GM23248 (cell line): ENCODE results near the gene FBH1. TPM values are rescaled to one million over a fixed set of nuclear protein-coding genes. Genes with fewer than 3 reads are reported as not detected.

Source experiments
- DNase-seq: peaks from one replicate; pipeline ENCODE4 v3.0.0-alpha.2; 2015
- H2AFZ ChIP-seq: fragments of 200-600 bp; sonication (generic); 2 replicates; pipeline ENCODE4 v1.6.1; 2016; ENCODE audit warnings: antibody characterized with exemption
- H3F3A ChIP-seq: fragments of 200-600 bp; sonication (generic); 2 replicates; pipeline ENCODE4 v1.6.1; 2016; ENCODE audit warnings: mild to moderate bottlenecking, antibody characterized with exemption, mixed run types; ENCODE audit not compliant: insufficient read depth
- H3K27ac ChIP-seq: fragments of 200-600 bp; sonication (generic); 2 replicates; pipeline ENCODE4 v1.5.1; 2016; ENCODE audit warnings: mild to moderate bottlenecking
- H3K27me3 ChIP-seq: fragments of 200-600 bp; sonication (generic); replicated peaks from 2 replicates; pipeline ENCODE4 v1.6.1; 2016; ENCODE audit warnings: mild to moderate bottlenecking; ENCODE audit not compliant: insufficient read depth
- H3K36me3 ChIP-seq: fragments of 200-600 bp; sonication (generic); 2 replicates; pipeline ENCODE4 v1.6.1; 2016; ENCODE audit warnings: low read depth, mild to moderate bottlenecking
- H3K4me1 ChIP-seq: fragments of 200-600 bp; sonication (generic); 2 replicates; pipeline ENCODE4 v1.6.1; 2016; ENCODE audit warnings: mild to moderate bottlenecking; ENCODE audit not compliant: insufficient read depth
- H3K4me2 ChIP-seq: fragments of 200-600 bp; sonication (generic); one replicate; pipeline ENCODE4 v1.6.1; 2016; ENCODE audit warnings: mild to moderate bottlenecking; ENCODE audit not compliant: unreplicated experiment
- H3K4me3 ChIP-seq: fragments of 200-600 bp; sonication (generic); 2 replicates; pipeline ENCODE4 v1.5.1; 2016; ENCODE audit warnings: mild to moderate bottlenecking
- H3K79me2 ChIP-seq: fragments of 200-600 bp; sonication (generic); 2 replicates; pipeline ENCODE4 v1.6.1; 2016; ENCODE audit warnings: mild to moderate bottlenecking; ENCODE audit not compliant: insufficient read depth
- H3K9ac ChIP-seq: fragments of 200-600 bp; sonication (generic); 2 replicates; pipeline ENCODE4 v1.6.1; 2016; ENCODE audit warnings: mild to moderate bottlenecking
- H3K9me2 ChIP-seq: fragments of 200-600 bp; sonication (generic); 2 replicates; pipeline ENCODE4 v1.6.1; 2016; ENCODE audit warnings: mixed run types, mild to moderate bottlenecking, moderate library complexity; ENCODE audit not compliant: insufficient read depth
- H3K9me3 ChIP-seq: fragments of 200-600 bp; sonication (generic); one replicate; pipeline ENCODE4 v1.6.1; 2017; ENCODE audit warnings: low read depth
- H4K20me1 ChIP-seq: fragments of 200-600 bp; sonication (generic); 2 replicates; pipeline ENCODE4 v1.6.0; 2016; ENCODE audit not compliant: insufficient read depth
- EZH2 ChIP-seq: fragments of 200-600 bp; sonication (generic); IDR thresholded peaks from 2 replicates; pipeline ENCODE4 v1.6.1; 2018; ENCODE audit warnings: antibody characterized with exemption, mild to moderate bottlenecking; ENCODE audit not compliant: insufficient read depth, poor library complexity, severe bottlenecking
- EZH2phosphoT487 ChIP-seq: fragments of 200-600 bp; sonication (generic); IDR thresholded peaks from 2 replicates; pipeline ENCODE4 v1.6.1; 2018; ENCODE audit warnings: antibody characterized with exemption, moderate library complexity, mild to moderate bottlenecking, low read depth; ENCODE audit not compliant: insufficient read depth
- WGBS, 2 experiments: methylation state at CpG; one replicate each; pipeline ENCODE4 v1.1.6; 2015 to 2017; ENCODE audit warnings: low lambda C conversion rate in 2 of 2, low coverage in 1 of 2; ENCODE audit errors: missing lambda C conversion rate in 2 of 2; 5-methylcytosine and 5-hydroxymethylcytosine counted together
- in situ Hi-C: fragments of 300-500 bp; cut with MboI; formaldehyde crosslinking; loops from 2 replicates; pipeline ENCODE4 v1.15.0; 2020
- polyA plus RNA-seq: library from polyadenylated mRNA; unstranded; fragments of >200 nt; fragmentation: Nextera tagmentation; extraction: Ambion mirVana; gene quantifications from 2 replicates; pipeline ENCODE4 v1.2.1, GENCODE V29; 2016
- total RNA-seq: library from RNA; depleted of rRNA; stranded (reverse); fragments of >200 nt; shearing (Covaris generic); gene quantifications from 2 replicates; pipeline ENCODE4 v1.2.3, GENCODE V29; 2014

Gene FBH1
- total and polyA plus RNA-seq, 2 experiments from 2014 or later, result 66.4 to 79.3 TPM

DNA sequence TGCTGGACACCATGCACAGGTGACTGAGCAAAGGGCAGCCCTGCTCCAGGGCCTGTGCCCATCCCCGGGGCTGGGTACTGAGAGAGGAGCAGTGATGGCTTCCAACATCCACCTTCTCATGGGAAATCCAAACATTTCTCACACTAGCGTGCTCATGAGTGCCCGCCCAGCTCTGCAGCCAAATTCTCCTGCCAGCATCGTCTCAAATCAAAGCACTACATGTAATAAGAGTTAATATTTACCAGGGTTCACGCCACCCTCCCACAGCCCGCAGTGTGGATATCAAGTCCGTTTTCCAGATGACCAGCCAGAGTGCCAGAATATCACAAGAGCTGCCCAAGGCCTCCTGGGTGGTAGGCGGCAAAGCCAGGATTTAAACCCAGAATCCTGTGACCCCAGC is 75.2 kb downstream of the FBH1 start:
- Histone ChIP-seq H3K27ac (no peak overlapping the region), H3K79me2 (no peaks in the 10 kb centered on the region), H3K36me3 (no peaks in the 10 kb centered on the region), H3F3A (no peaks in the 10 kb centered on the region), H2AFZ (no peak overlapping the region), H3K27me3 (no peaks in the 10 kb centered on the region), H4K20me1 (no peaks in the 10 kb centered on the region), H3K9ac (no peak overlapping the region), H3K4me3 (no peak overlapping the region), H3K9me2 (no peaks in the 10 kb centered on the region), H3K4me2 (no peak overlapping the region), H3K4me1 (no peaks in the 10 kb centered on the region), H3K9me3 (no peaks in the 10 kb centered on the region)
- WGBS, 2 experiments, result 81 to 87% methylated on average over 8 of the region's 8 CpGs
- no peak for TF ChIP-seq EZH2
- no peak for TF ChIP-seq EZH2phosphoT487
- DNase-seq, result no peak
- in situ Hi-C loops, result no loop called here

DNA sequence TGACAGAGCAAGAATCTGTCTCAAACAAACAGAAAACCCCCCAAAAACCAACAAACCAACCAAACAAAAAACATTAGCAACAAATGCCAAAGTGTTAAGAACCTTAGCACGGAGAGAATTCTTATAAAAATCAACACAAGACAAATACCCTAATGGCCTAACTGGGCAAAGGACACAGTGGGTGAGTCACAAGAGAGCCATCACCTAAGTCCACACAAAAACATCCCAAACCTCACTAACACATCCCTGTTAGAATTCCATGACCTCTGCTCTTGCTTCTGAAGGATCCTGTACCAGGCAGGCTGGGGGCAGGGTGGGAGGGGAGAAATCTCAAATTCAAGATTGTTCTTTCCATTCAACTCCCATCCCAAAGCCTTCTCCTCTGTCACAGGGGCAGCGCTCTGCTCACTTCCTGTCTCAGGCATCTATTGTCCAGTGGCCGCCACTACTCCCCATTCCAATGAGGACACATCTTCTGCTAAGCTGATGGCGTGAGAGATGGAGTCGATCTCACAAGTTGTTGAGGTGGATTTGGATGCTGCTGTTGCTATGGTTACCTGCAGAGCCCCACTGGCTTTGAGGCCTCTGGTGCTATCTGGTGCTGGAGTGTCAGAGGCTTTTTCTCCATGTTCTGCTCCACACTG is 78.1 kb downstream of the FBH1 start:
- TF ChIP-seq EZH2phosphoT487, result no peak
- TF ChIP-seq EZH2, result no peak
- WGBS, 2 experiments, result 99% methylated on average over 5 of the region's 5 CpGs
- Histone ChIP-seq H3K79me2 (no peaks in the 10 kb centered on the region), H3K4me3 (no peak overlapping the region), H3K36me3 (no peaks in the 10 kb centered on the region), H3K4me2 (no peak overlapping the region), H2AFZ (no peak overlapping the region), H3F3A (no peaks in the 10 kb centered on the region), H3K27me3 (no peaks in the 10 kb centered on the region), H3K9ac (no peak overlapping the region), H3K4me1 (peaks cover 4% of the 10 kb centered on the region; the same call in 1 of the 2 replicates), H3K27ac (no peak overlapping the region), H3K9me3 (no peaks in the 10 kb centered on the region), H4K20me1 (no peaks in the 10 kb centered on the region), H3K9me2 (no peaks in the 10 kb centered on the region)
- no peak for DNase-seq
- in situ Hi-C loops, result no loop called here

DNA sequence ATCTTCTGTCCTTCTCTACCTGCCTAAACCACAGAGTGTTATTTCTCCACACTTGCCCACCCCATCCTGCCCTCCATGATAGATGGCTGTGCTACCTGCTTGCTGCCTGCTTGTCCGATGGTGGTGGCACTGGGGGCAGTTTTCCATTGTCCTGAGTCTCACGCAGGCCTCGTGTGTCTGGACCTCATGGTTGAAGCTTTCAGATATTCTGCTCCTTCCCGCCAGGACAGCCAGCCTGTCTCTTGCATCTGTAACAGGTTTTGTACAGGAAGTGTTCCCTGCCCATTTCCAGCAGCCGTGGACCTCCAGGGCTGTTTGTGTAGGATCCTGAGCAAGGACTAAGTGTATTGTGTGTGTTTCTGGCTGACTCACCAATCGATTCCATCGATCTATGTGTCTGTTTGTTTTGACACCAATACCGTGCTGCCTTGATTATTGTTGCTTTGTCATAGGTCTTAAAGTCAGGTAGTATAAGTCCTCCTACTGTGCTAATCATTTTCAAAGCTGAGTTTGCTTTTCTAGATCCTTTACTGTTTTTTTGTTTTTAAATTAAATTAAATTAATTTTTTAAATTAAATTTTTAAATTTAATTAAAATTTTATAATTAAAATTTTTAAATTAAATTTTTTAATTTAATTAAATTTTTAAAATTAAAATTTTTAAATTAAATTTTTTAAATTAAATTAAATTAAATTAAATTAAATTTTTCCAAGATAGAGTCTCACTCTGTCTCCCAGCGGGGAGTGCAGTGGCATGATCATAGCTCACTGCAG is 78.8 kb downstream of the FBH1 start:
- Histone ChIP-seq H3K4me1 (peaks cover 4% of the 10 kb centered on the region; the same call in 1 of the 2 replicates), H3K4me3 (no peak overlapping the region), H3K36me3 (no peaks in the 10 kb centered on the region), H3K9me3 (no peaks in the 10 kb centered on the region), H3K9ac (no peak overlapping the region), H4K20me1 (no peaks in the 10 kb centered on the region), H3K4me2 (no peak overlapping the region), H3K79me2 (no peaks in the 10 kb centered on the region), H3K27me3 (no peaks in the 10 kb centered on the region), H3K9me2 (no peaks in the 10 kb centered on the region), H3F3A (no peaks in the 10 kb centered on the region), H2AFZ (no peak overlapping the region), H3K27ac (no peak overlapping the region)
- no peak for TF ChIP-seq EZH2
- no peak for TF ChIP-seq EZH2phosphoT487
- in situ Hi-C loops, result no loop called here
- no peak for DNase-seq
- 84 to 85% methylated on average over 9 of the region's 9 CpGs for WGBS, 2 experiments

DNA sequence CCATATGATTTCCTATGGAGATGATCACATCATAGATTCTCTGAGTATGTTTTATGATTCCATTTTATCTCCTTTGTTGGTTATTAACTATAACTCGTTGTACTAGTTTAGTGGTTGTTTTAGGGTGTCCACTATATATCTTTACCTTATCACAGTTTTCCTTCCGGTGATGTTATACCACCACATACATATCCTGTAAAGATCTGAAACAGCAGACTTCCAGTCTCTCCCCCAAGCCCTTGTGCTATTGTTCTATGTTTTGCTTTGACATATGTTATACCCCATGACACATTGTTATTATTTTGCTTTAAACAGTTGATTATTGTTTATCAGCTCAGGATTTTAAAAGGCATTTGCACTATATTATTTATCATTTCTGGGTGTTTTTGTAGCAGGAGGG is 80.0 kb downstream of the FBH1 start:
- H3K4me1 ChIP-seq, result peaks cover 4% of the 10 kb centered on the region; the same call in 1 of the 2 replicates
- H3K36me3 ChIP-seq, result no peaks in the 10 kb centered on the region
- no peaks in the 10 kb centered on the region for H4K20me1 ChIP-seq
- no peak overlapping the region for H2AFZ ChIP-seq
- no peaks in the 10 kb centered on the region for H3K9me3 ChIP-seq
- in situ Hi-C loops, result no loop called here
- TF ChIP-seq EZH2phosphoT487 (no peak), EZH2 (no peak)
- H3K4me3 ChIP-seq, result no peak overlapping the region
- H3K9me2 ChIP-seq, result no peaks in the 10 kb centered on the region
- no peaks in the 10 kb centered on the region for H3K79me2 ChIP-seq
- no peak for DNase-seq
- no peaks in the 10 kb centered on the region for H3K27me3 ChIP-seq
- H3F3A ChIP-seq, result no peaks in the 10 kb centered on the region
- WGBS, 2 experiments, result 67 to 81% methylated on average over 2 of the region's 2 CpGs
- H3K27ac ChIP-seq, result no peak overlapping the region
- no peak overlapping the region for H3K9ac ChIP-seq
- no peak overlapping the region for H3K4me2 ChIP-seq
